NT2/D1 (cell line): ENCODE measurements around the gene MORN1.

ENCODE experiments used
- SUZ12 ChIP-seq: IDR thresholded peaks from 2 replicates; pipeline ENCODE4 v1.6.1; 2011; ENCODE audit not compliant: insufficient read length, insufficient read depth; ENCODE audit errors: extremely low read depth
- ZNF274 ChIP-seq: IDR thresholded peaks from 2 replicates; pipeline ENCODE4 v1.6.1; 2011; ENCODE audit warnings: mild to moderate bottlenecking, low read depth, low read length

DNA sequence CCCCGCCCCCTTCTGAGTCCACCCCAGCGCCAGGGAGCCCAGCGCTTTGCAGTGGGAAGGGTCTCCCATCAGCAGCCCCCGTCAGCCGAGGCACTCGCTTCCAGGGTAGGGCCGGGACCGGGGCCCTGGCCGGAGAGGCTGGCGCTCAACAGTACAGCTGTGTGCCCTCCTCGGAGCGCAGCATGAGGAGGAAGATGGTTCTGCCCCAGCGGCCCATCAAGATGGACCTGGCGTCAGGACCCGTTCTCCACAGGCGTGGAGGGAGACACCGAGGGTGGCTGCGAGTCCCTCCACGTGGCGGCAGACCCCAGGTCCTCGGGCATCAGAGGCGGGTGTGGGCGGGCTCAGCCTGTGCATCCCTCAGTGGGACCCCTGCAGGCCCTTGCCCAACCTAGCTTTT, 54.3 kb downstream of the MORN1 start:
- no peak for TF ChIP-seq ZNF274
- no peak for TF ChIP-seq SUZ12
